ENCODE data around the gene ST8SIA1.

ST8SIA1 gene

DNA sequence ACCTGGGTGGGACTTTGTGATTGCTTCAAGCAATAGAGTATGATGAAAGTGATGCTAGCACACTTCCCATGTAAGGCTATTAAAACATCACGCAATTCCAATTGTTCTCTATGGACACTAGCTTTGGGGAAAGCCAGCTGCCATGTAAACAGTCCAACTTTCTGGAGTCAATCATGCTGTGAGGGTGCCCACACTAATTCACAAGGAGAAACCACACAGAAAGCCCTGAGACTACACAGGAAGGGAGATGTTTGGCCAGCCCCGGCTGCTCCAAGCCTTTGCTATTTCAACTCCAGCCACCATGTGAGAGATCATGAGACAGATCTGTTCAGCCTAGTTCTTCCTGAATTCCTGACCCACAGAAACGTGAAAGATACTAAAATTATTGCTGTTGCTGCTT, 96.3 kb downstream of the ST8SIA1 start:
- DNase-seq (ENCODE audit: low read depth, low spot score), result no peak

DNA sequence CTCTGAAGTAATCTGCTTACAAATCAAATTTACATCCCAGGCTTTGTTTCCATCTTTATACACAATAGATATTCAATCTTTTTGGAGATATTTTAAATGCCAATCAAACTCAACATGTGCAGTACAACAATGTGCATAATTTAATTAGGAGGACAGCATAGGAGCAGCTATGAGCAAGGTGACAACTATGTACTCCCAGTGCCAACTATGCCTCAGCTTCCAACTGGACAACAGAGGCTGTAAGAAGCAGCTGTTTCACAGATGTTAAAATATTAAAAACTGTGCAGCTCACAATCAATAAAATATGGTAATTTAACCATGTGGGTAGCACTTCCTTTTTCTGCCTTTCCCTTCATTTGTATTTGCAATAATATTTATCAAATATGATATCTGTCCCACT, 99.9 kb downstream of the ST8SIA1 start:
- no peak for DNase-seq (ENCODE audit: low read depth, low spot score)

DNA sequence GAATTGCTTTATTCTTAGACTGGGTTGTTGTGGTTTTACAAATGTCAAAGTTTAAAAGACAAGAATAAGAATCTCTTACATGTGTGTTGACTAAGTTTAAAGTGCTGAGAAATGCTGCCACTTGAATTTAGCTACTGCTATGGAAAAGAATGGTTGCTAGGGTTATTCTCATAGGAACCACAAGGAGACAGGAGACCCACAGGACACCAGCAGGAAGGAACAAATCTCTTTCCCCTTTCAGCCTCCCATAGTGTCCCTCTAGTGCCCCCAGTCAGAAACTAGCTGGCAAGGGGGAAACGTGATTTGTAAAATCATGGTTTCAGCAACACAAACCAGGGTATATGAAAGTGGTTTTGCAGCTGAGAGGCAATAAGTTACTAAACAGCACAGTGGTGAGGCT, 102.7 kb downstream of the ST8SIA1 start:
- DNase-seq (ENCODE audit: low read depth, low spot score), result peak; percentile 20

DNA sequence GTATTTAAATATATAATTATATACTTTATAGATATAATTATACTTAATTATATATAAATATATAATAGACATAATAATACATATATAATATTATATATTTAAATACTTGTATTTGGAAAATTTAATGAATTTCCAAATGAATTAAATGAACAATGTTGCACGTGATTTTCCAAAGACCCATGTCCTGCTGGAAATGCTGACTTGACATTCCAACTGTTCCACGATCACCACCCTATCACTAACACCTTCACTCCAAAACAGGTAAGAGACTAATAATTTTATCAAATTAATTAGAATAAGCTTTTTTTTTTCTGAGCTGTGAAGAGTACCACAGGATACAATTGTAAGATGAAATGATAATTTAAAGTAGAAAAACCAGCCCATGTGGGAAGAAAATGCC, 103.4 kb downstream of the ST8SIA1 start:
- no peak for DNase-seq (ENCODE audit: low read depth, low spot score)

DNA sequence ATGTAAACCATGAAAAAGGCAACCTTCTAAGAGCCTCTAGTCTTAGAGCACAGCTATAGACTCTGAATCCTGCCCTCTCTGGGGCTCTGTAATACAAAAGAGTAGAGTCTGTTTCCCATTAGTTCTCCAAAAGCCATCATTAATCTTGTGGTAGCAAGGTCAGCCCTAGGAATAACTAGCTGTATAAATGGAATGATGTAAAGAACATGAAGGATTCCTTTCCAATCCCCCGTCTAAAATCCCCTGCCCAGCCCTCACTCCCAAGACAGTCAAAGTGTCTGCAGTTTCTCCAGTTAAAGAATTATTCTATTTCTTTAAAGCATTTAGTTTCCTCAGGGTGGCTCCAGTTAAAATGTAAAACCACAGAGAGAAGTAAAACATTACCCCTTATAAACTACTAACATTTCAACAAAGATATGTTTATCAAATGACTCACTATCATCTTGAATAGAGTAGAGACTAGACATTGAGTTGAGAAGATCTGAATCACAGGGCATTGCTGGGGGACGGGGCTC, 104.2 kb downstream of the ST8SIA1 start:
- DNase-seq (ENCODE audit: low read depth, low spot score), result no peak

DNA sequence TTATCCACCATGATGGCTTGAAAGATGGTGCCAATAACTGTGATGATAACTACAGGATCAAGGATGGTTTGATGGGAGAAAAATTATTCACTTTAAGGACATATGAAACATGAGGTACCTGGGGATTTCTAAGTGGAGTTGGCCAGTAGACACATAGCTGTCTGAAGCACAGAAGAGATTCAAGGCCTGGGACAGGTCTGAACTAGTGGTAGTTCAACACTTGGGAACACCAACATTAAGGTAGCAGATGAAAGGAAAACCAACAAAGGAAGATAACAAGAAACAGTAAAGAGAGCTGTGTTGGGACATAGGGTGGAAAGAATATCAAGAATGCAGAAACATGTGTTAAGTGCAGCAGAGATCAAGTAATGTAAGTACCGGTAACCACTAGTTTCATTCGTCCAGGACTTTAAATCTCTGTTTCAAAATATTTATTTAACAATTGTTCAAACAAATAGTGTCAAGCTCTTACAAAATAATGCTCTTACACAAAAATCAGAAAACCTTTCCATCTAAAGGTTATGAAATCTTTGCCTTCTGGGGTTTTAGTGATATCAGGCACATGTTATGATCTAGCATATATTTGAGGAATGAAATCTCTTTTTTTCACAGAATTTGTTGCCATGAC, 104.7 kb downstream of the ST8SIA1 start:
- DNase-seq (ENCODE audit: low read depth, low spot score), result no peak

DNA sequence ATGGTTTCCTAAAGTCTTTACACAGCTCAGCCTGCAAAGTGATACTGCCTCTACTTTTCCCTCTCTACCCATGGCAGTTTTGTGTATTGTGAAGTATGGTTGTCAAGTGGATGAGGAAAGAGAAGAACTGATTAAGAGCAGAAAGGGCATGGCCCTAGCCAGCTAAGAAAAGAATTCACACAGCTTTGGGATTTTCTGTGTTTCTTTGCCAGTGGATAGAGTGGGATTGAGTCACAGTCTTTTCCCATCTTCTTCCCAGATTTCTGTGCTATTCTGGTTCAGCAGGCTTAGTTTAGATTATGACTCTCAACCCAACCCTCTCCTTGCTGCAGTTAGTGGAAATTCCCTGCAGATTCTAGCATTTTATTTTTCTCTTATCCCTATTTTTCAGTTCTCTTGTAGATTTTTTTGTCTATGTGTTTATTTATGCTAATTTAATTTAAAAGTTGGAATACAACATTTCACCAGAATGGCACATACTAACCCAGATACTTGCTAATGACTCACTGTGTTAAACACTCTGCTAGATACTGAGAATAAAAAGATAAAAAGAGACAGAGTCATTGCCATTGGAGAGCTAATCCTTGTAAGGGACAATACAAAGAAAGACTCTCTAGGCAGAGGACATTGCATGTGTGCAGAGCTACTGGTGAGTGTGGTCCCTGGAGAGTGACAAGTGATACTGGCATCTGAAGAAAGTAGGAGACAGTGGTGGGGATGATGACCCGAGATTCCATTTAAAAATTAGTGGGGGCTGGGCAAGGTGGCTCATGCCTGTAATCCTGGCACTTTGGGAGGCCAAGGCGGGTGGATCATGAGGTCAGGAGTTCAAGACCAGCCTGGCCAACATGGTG, 106.3 kb downstream of the ST8SIA1 start:
- DNase-seq (ENCODE audit: low read depth, low spot score), result no peak

DNA sequence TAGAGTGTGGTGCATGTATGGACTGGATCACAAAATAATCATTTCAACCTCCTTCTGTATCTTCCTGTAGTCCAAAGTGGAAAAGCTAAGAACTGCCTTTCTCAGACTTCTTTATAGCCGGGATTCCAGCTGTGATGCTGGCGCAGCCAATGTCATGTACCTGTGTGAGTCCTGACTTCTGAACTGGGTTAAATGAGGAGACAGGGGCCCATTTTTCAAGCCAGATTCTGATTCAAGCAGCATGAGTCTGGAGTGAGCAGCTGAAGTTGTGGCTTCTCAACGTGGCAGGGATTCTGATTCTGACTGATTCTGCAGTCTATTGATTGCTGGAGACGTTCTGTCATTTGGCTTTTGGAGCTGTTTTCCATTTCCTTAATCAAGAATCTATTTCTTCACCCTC, 111.2 kb downstream of the ST8SIA1 start:
- no peak for DNase-seq (ENCODE audit: low read depth, low spot score)

DNA sequence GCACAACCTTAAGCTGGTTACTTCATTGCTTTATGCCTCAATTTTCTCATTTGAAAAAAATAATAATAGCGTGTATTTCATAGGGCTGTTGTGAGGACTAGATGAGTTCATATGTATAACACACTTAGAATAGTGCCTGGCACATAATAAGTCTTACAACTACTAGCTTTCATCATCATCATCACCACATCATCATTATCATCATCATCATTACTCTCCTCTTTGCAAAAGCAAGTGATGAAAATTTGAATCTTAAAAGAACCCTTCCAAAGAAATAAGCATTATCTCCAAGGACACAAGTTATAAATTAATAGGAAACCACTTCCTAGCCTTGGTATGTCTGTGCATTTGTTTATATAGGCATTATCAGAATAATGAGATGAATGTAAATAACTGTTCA, 117.0 kb downstream of the ST8SIA1 start:
- DNase-seq (ENCODE audit: low read depth, low spot score), result no peak

DNA sequence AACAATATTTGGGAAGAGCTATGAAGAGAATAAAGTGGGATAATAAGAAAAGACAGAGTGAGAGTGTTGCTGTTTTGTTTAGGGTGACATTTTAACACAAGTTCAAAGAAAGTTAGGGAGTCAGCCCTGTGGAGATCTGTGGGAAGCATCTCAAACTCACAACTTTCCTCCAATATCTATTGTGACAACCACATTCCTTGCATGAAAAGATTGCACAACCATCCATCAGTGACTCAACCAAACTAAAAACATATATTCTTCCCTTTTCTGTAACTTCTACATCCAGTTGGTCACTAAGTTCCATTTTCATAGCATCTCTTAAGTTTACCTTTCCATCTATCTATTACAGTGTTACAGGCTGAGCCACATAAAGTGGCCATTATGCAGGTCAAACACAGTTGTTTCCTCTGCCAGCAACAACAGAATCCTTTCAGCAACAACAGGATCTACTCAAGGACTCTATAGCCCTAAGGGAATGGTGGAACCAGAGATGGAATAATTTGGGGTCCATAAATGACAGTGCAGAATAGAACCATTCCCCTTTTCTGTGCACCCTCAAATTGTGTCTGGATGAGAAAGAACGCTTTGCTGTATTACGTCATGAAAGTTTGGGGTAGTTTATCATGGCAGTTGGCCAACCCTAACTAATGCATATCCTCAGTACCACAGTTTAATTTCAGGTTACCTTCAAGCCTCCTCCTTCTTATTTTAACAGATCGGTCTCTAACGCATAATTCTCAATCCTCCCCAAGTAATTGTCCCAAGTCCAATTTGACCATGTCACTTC, 118.8 kb downstream of the ST8SIA1 start:
- no peak for DNase-seq (ENCODE audit: low read depth, low spot score)

DNA sequence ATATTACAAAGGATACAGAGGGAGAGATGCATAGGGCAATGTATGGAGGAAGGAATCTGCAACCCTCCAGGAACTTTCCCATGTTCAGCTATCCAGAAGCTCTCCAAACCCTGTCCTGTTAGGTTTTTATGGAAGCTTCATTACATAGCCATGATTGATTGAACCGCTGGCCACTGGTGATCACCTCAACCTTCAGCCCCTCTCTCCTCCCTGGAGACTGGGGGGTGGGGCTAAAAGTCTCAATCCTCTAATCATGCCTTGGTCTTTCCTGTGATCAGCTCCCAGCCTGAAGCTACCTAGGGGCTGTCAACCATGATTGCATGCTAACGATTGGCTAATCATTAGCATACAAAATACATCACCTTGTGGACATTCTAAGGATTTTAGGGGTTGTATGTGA, 123.4 kb downstream of the ST8SIA1 start:
- DNase-seq (ENCODE audit: low read depth, low spot score), result no peak

DNA sequence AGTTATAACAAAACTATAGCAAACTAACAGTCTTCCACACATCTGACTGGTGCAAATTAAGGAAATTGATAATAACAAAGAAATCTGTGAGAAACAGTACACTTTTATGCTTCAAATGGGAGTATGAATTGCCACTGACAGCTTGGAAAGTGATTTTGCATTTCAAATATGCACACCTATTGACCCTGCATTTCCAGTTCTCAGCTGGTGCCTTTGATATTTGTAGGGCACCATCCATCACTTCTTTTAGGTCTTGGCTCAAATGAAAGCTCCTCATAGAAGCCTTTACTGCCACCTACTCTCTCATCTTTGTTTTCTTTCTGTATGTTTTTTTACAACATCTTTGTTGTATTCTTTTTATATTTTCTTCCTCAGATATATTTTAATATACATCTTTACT, 125.1 kb downstream of the ST8SIA1 start:
- no peak for DNase-seq (ENCODE audit: low read depth, low spot score)

DNA sequence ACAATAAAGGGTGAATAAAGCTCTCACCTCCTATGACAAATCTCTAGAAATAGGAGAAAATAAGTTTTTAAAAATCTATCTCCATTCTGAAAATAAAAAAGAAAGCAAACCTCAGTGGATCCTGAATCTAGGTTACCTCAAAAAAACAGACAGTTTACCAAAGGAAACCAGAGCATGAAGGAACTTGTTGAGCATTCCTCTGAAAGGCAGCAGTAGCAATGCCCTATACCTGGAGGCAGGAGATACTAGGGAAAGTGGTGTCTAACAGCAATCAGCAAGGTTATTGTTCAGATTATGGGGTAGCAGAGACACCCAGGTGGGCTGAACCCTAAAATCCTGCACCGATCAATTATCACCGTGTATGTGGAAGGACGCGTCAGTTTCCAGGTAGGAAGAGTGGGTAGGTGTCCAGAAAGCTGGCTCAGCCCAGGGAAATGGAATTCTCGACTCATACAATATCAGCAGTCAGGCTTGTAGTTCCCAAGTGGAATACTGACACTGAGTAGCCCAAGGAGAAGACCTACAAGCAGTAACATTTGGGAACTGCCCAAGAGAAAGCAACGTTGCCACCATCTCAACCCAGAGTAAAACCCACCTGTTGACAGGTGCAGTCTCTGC, 128.3 kb downstream of the ST8SIA1 start:
- DNase-seq (ENCODE audit: low read depth, low spot score), result no peak

DNA sequence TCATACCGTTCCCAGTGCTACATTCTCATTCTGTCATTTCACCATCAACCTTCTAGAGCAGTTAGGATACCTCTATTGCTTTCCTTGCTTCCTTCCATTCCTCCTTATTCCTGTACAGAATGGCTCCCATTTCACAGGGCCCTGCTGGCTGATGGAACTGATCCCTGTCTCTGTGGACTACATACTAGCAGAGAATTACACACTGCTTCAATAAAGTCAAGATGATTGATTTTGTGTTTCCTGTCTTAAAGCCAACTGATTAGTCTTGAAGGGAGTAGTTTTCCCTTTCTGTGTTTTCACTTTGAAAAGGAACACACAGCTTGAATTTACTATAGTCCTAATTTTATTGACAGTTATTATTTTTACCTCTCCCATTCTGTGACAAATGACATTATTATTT, 130.1 kb downstream of the ST8SIA1 start:
- no peak for DNase-seq (ENCODE audit: low read depth, low spot score)

DNA sequence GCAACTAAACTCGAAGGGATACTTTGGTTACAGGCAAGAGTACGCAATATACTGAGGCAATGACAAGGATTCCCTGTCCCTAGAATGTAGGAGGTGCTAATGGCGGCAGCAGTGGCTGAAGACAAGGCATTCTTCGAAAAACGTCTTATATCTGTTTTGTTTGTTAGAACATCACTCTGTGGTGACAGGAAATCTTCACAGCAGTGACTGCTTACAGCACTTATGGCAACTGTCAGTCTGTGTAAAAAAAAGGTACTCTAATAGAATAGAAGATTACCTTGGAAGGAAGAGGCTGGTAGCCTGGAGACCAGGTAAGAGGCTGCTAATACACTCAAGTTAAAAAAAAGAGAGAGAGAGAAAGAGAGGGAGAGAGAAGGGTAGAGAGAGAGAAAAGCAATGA, 131.7 kb downstream of the ST8SIA1 start:
- DNase-seq (ENCODE audit: low read depth, low spot score), result no peak

DNA sequence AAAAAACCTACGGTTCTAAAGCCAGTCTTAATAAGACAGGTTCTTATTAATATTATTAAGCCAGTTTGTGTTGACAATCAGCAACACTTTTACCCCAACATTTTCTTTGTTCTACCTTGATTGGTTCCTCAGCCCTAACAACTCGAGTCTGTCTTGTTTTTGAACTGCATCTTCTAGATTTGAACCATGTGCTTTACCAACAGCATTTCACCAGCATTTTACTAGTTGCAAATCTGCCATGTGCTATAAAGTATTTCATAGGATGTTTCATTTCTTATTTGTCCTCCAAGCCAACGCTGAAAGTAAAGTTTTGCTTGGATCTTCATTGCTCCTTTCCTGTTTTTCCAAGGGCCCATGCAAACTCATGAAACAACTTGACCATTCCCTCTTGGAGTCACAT, 133.4 kb downstream of the ST8SIA1 start:
- no peak for DNase-seq (ENCODE audit: low read depth, low spot score)

DNA sequence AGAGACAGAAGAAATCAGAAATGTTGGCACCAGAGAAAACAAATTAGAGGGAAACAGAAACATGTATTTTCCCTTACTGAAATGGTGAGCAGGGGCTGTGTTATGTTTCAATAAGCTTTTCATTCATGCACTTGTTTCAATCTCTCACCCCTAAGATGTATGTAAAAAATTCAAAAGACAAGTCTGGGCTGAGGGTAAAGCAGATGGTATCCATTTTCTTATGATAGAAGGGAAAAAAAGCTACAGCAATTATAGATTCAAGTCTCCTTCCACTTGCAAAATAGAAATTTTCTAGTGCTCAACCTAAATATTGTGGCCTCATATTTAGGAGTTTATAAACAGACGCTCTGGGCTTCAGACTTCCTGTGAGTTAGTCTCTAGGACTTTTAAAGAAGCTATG, 138.3 kb downstream of the ST8SIA1 start:
- DNase-seq (ENCODE audit: low read depth, low spot score), result no peak

DNA sequence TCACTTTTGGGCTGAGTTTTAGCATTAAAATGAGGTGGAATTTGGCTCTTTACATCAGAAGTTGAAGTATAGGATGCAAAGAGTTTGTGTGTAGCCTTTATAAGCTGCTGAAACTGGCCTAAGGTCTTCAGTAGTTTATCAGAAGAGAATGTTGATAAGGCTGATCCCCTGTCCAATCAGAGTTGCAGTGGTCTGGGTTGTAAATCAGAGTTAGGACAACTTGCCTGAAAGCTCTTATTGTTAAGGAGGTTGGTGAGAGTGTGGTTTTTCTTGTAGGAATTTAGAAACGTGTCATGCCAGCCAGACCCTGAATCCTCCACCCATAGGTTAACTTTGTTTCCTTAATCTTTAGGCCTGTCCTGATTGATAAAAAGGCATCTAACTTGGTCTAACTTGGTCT, 143.5 kb downstream of the ST8SIA1 start:
- no peak for DNase-seq (ENCODE audit: low read depth, low spot score)

DNA sequence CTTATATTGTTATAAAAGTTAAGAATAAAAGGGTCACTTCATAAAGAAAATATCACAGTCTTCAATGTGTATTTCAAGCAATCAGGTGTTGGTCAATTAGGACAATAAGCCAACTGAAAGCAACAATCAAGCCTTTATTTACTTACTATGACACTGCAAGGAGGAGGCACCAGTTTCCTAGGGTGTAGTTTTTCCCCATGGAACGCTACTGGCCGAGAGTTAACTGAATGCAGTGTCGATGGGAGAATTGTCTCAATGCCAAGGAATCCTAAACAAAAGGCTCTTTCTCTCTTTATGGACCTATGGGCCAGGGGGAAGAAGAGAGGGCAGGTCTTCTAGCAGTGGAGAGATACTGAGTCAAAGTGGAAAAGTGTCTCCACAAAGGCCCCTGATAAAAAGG, 146.1 kb downstream of the ST8SIA1 start:
- no peak for DNase-seq (ENCODE audit: low read depth, low spot score)

DNA sequence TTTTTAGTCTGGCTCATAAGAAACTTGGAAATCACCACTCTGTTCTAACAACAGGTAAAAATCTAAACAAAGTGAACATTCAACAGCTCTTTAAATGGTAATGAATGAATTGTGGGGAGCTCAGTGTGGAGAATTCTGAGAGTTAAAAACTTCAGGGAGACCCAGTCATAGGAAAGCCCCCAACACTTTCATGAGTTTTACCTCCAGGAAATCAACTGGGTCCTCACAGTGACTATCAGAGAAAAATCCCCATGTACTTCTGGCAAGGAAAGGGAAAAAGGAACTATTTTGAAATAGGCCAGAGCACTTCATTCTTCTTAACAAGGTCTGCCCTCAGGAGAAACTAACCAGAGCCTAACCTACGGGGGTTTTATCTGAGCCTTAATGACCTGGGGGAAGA, 153.8 kb downstream of the ST8SIA1 start:
- no peak for DNase-seq (ENCODE audit: low read depth, low spot score)

DNA sequence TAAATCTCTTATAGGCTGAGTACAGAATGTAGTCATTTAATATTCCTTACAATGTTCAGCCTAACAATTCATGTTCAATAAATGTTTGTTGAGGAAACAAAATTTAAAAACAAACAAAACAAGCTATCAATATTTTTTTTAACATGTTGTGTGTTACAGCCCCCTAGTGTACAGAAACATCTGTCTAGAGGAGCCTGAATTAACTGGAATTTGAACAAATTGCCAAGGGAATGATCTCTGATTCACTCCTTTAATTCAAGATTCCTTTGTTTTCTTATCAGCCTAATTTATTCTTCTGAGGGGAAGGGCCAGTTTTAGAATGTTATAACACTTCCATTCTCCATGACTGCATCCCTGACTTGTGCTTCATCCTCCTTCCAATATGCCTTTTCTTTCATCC, 161.3 kb downstream of the ST8SIA1 start:
- no peak for DNase-seq (ENCODE audit: low read depth, low spot score)

DNA sequence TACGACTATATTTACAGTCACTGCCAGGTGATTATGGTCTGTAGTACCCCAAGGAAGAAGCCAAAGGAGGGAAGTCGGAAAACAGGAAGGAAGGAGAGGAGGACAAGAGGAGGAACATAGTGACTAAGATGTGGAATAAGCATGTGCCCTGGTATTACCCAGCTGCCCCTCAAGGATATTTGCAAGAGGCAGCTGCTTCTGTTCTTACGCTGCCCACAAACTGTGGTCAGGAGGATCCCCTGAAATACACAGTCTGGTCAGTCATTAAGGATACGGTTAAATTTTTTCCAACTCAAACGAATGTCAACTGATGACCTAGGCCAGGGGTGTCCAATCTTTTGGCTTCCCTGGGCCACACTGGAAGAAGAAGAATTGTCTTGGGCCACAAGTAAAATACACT, 162.0 kb downstream of the ST8SIA1 start:
- DNase-seq (ENCODE audit: low read depth, low spot score), result no peak

All from iPS DF 19.7 (cell line).